ENCODE measurements around the gene DAPK2. TPM values are rescaled to one million over a fixed set of nuclear protein-coding genes. Genes with fewer than 3 reads are reported as not detected.
"Not testable (repeated sequence)": the region's sequence is repeated elsewhere in the genome, so short reads cannot be mapped to it uniquely, and the experiment has no call there.

The DAPK2 gene
- polyA plus RNA-seq, 1 donor, result 5.1 TPM

DNA sequence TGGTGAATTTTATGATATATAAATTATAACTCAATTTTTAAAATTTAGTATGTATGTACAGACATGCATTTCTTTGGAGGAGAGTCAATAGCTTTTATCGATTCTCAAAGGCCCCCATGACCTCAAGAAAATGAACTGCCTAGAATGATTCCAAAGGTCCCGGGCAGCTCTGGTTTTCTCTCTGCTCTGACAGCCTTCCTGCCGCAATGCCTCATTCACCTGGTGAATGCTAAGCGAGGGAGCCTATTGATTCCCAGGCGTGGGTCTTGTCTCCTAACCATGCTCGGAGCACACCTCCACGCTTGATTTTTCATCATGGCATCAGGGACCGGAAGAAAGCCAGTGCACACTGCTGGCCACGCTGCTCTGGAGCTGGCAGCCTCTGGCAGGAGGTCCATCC is 132.9 kb downstream of the DAPK2 start:
- DNase-seq, result no peak

DNA sequence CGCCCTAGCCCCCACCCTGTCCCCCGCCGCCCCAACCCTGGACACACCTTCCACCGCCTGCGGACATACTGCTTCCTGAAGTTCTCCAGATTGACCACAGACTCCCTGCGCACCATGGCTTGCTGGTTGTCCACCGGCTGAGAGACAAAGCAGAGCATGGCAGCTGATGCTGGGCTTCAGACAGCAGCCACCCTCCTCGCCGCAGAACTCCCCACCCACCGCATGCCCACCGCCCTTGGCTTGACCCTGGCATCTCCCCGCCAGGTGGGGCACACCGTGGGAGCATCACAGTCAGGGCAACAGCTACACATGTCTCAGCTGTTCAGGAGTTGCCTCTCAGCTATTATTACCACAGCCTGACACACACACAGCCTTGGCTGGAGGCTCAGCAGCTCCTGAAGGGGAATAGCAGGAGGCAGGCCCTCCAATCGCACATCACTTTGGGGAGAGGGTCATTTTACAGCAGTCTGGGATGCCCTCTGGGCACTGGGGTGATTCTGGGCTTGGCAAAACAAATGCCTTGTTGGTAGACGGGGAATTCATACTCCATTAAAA is 134.1 kb downstream of the DAPK2 start:
- DNase-seq, result no peak

DNA sequence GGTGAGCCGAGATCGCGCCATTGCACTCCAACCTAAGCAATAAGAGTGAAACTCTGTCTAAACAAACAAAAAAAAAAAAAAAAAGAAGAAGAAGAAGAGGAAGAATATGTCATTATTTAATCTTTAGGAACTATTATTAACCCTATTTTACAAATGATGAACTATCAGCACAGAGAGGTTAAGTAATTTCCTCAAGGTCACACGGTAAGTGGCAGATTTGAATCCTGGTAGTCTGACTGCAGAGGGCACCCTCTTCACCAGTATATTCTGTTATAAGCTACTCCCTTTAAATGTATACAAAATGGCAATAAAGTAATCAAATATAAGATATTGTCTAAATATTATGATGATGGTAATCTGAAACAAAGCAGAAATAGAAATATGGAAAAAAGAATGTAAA is 135.1 kb downstream of the DAPK2 start:
- DNase-seq, result no peak

GRCh38 chr15:63909819-63910437 is 136.4 kb downstream of the DAPK2 start:
- DNase-seq, result no peak

- no peak for DNase-seq
Measured at GRCh38 chr15:63908991-63909390, 137.3 kb downstream of the DAPK2 start.

DNA sequence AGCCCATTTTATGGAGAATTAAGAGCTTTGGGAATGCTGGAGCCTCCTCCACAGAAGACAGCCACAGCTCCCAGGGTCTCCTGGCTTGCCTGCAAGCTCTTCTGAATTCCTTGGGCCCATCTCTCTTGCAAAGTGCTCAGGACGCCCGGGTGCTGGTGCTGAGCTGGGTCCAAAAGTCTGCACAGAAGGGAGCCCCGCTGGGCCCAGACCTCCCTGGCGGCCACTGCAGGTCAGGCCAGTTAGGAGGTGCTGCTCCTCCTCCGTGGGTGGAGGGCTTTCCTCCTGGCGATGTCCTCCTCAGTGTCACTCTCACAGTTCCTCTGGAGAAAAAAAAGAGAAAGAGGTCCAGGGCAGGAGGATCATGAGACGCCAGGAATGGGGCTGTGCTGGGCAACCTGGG is 138.0 kb downstream of the DAPK2 start:
- no peak for DNase-seq

DNA sequence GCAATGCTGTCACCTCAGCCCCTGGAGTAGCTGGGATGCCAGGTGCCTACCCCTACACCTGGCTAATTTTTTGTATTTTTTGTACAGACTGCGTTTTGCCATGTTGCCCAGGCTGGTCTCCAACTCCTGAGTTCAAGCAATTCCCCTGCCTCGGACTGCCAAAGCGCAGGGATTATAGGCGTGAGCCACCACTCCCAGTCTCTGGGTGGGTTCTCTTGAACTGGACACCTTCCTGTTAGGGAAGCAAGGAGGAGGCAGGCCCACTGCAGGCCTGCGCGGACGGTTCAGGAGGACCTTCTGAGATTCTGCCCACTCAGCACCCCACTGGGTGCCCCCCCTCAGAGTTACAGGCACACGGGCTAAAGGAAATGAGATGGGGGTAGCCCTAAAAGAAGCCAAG is 138.8 kb downstream of the DAPK2 start:
- DNase-seq, result no peak

GRCh38 chr15:63906266-63906584 is 140.1 kb downstream of the DAPK2 start:
- no peak for DNase-seq

GRCh38 chr15:63905558-63906265 is 140.6 kb downstream of the DAPK2 start:
- no peak for DNase-seq

DNA sequence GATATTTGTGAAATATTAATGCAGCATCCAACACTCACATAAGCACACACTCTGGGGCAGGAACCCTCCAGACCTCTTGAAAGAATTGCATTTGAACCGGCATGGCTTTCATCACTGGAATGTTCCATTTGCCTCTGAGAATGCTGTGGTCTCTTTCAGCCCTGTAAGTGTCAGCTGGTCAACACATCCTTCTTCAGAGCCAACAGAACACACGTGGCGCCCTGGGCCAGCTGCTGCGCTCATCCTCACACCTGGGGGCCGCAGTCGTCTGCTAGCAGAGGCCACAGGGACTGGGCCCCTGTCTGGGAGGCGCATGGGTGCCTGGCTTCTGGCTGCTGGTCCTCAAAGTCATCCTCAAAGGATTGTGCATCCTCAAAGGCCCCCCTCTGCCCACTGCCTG is 141.2 kb downstream of the DAPK2 start:
- DNase-seq, result no peak

DNA sequence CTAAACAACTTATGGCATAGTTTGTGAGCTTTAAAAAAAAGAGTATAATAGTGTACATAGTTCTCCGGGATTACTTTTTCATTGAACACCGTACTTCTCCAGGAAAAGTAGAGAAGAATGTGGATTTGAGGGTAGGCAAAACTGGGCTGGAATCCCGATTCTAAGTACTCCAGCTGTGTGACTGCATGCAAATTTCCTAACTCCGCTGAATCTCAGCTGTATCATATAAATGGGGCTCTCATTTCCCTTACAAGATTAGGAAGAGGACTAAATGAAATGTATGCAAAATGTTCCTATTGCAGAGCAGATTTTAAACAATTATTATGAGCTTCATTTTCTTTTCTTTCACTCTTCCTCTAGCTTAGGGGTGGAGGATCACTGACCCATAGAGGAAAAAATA is 142.2 kb downstream of the DAPK2 start:
- no peak for DNase-seq

- no peak for DNase-seq
Measured at GRCh38 chr15:63902671-63903035, 143.6 kb downstream of the DAPK2 start.

DNA sequence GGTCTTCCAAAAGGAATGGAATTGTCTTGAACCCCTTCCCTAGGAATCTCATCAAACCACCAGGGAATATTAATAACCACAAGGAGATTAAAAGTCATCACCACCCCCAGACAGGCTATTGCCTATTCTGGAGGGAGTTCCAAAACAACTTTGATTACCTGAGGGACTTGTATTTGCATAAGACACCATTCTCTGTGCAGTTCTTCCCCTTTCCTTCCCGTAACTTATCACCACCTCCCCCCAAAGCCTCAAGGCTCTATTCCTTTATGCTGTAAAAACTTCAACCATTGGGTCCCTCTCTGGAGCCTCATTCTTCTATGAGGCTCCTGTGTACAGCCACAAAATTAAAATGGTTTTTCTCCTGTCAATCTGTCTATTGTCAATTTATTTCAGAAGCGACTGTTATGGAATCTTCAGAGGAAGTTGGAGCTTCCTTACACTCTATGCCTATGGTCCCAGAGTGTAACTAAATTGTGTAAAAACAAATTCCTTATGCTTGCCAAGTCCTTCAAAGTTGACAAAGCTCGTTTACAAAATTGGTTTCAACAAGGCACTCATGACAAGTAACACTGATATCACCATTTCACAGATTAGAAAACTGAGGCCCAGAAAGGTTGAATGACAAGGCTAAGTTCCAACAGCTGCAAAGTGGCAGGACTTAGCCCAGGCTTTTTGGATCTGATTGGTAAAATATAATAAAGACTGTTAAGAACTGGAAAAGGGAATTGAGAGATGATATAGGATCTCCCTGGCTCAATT is 144.2 kb downstream of the DAPK2 start:
- no peak for DNase-seq

DNA sequence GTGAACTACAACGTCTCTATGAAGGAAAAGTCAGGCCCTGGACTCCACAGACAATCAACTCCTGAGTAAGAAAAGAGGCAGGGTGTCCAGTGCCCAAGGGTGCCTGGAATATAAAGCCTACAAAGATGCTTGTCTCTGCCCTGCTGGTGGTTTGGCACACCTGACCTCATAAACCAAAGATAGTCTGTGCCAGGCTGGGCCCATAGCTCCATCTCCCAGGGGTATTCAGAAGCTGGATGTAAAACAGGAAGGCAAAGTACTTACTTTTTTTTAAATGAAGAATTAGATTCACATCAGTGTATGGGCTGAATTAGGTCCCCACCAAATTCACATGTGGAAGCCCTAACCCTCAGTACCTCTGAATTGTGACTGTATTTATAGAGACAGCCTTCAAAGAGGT is 146.0 kb downstream of the DAPK2 start:
- DNase-seq, result no peak

GRCh38 chr15:63899606-63900005 is 146.7 kb downstream of the DAPK2 start:
- DNase-seq, result not testable (repeated sequence)

DNA sequence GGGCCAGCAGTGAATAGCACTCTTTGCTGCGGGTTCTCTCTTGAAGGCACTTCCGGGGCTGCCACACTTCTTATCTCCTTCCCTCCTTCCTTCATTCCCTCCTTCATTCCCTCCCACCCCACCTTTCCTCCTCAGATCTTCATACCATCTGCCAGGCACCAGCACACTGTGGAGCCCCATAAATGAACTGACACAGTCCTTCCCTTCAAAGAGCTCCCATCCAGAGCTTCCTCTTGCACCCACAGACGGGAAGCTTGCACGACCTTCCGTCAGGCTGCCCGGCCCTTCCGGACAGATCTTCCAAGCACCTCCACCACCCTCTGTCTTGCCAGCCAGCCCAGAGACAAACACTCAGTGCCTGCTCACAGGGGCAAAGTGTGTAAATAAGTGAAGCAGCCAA is 147.1 kb downstream of the DAPK2 start:
- no peak for DNase-seq

- no peak for DNase-seq
Measured at GRCh38 chr15:63896336-63897115, 149.8 kb downstream of the DAPK2 start.

GRCh38 chr15:63895787-63896218 is 150.5 kb downstream of the DAPK2 start:
- DNase-seq, result no peak

DNA sequence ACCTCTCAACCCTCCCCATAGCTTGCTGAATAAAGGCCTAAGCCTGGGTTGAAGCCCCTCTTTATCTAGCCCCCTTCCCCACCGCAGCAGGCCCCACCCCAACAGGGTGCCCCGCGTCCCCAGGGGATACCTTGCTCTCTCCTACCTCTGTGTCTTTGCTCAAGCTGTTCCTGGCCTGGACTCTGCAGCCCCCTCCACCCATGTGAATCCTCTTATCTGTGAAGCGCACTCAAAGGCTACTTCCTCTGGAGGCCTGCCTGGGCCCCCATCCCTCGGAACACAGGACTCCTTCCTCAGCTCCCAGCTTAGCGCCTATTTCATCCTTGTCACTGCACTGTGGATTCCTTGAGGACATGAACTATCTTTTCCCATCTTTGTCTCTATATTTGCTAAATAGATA is 151.1 kb downstream of the DAPK2 start:
- DNase-seq, result no peak

GRCh38 chr15:63894662-63894949 is 151.7 kb downstream of the DAPK2 start:
- no peak for DNase-seq

DNA sequence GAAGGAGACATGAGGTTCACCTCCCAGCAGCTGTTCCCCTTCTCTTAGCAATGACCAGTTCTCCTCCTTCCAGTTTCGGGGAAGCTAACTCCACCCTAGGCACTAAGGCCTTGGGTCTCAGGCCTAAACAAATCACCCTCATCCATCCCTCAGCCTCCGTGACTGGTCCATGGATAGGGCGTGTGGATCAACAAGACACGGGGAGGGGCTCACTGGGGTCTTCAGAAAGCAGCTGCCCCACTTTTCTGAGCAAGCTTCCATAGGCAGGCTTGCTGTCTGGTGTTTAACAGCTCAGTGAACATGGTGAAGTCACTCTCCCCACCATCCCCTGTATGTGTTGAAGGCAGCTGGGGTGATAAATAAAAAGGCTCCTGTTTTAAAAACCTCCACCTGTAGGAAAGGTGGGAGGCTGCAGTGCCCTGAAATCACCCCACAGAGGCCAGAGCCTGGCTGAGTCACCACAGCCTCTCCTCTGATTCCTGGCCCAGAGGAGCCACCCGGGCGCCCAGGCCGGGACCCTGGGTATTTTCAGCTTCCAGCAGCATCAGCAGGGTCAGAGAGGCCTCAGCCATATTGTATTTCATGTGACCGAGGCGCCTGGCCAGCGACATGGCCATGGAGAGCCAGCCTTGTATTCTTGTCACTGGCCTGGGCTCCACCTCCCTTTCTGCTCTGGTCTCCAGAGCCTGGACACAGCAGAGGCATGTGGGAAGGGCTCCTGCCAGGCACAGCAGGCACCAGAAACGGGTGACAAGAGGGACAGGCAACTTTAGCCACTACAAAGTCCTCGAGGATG is 152.2 kb downstream of the DAPK2 start:
- no peak for DNase-seq

- DNase-seq, result no peak
Measured at GRCh38 chr15:63892794-63893441, 153.4 kb downstream of the DAPK2 start.

All from hindlimb muscle (tissue), 1 donor.